Skin of body (tissue), 2 donors: ENCODE measurements around the gene RARS2. TPM values are rescaled to one million over a fixed set of nuclear protein-coding genes. Genes with fewer than 3 reads are reported as not detected.
A peak's percentile ranks its signal among the peaks of the same experiment; 100 is the strongest.
"Not testable (repeated sequence)": the region's sequence is repeated elsewhere in the genome, so short reads cannot be mapped to it uniquely, and the experiment has no call there.

Experiments used
- DNase-seq: peaks from one replicate; lab custom pipeline; 2025; lab: John Stamatoyannopoulos, UW
- total RNA-seq: library from RNA; depleted of rRNA; stranded (reverse); fragments of >200 nt; gene quantifications from one replicate; pipeline ENCODE4 v1.2.3, GENCODE V29; 2014

The RARS2 gene
- total RNA-seq: 48.5 TPM

- peak; percentile 95 for DNase-seq
Measured at GRCh38 chr6:87589693-87590416, at the start of gene RARS2, which contains the start of gene ORC3. TSS of gene RARS2 (minus strand) at chr6:87589987. CDS start at chr6:87589957, 30 bp downstream. TSS of gene ORC3 (plus strand) at chr6:87590135. CDS start at chr6:87590169, 34 bp downstream.

DNA sequence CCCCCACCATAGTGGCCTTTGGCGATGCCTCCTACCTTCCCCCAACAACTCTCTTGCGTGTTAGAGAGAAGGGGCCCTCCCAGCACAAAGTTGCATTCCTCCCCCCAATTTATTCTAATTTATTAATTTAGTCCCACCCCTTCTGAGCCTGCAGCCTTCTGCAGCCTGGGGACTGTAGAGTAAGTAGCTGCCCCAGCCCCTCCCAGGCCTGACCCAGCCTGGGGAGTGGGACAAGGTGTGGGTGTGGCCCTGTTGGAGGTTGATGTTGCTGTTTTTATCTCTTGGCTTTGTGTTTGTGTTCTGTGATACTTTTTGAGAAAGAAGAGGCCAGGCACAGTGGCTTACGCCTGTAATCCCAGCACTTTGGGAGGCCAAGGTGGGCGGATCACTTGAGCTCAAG lies 49.6 kb upstream of the RARS2 start:
- DNase-seq: no peak

DNA sequence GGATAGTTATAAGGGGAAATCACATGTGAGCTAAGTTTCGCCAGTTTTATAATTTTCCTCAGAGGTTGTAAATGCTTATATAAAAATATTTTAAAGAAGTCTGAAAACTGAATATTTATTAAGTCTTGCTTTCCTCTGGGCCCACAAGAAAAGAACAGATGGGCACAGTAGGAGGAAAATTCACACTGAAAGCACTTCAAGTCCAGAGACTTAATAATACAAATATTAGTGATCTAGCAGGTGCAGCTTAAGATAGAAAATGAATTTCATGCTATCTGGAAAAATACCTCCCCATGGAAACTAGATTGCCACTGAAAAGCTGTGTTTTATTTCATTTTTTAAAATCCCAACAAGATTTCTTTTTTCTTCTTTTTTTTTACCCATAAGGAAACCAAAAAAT lies 47.3 kb upstream of the RARS2 start:
- no peak for DNase-seq

DNA sequence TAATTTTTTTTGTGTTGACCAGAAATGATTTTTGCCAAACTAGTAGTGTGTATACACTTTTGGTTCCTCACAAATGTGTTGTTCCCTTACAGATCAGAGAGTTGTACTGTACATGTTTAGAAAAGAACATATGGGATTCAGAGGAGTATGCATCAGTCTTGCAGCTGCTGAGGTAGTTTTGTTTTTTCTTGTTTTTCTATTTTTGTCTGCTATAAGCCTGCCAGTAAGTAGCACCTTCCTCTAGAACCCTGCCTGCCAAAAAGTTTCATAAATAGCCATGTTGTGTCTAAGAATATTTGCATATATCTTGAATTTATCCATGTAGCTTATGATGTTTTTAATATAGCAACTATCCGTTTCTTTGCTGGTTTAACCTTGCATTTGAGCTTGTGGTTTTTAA lies 46.5 kb upstream of the RARS2 start:
- no peak for DNase-seq

GRCh38 chr6:87633851-87634250 lies 44.1 kb upstream of the RARS2 start:
- DNase-seq: no peak

DNA sequence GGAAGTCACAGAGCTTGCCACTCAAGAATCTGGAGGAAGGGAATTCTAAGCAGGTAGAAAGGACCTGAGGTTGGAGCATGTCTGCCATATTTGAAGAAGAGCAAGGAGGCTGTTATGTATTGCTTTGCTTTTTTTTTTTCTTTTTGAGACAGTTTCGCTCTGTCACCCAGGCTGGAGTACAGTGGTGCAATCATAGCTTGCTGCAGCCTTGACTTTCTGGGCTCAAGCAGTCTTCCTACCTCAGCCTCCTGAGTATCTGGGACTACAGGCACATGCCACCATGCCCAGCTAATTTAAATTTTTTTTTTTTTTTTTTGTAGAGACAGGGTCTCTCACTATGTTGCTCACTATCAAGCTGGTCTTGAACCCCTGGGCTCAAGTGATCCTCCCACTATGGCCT lies 41.0 kb upstream of the RARS2 start:
- no peak for DNase-seq

- peak; percentile 14 for DNase-seq
Measured at GRCh38 chr6:87628881-87629280, 39.1 kb upstream of the RARS2 start.

DNA sequence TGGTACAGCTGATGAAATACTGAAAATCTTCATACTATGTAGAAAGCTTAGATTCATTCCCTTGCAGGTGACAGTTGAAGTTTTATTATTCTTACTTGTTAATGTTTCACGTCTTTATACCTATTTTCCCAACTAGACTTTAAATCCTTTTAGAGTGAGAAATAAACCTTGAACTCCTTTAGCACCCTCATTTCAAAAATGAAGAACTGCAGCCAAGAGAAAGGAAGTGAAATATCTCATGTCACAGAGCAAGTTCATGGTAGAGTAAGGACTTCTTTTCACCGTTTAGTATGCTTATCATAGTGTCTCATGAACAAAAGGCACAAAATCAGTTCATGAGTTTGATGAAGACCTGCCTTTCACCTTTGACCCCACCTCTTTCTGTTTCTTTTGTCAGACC lies 38.6 kb upstream of the RARS2 start:
- DNase-seq: no peak

DNA sequence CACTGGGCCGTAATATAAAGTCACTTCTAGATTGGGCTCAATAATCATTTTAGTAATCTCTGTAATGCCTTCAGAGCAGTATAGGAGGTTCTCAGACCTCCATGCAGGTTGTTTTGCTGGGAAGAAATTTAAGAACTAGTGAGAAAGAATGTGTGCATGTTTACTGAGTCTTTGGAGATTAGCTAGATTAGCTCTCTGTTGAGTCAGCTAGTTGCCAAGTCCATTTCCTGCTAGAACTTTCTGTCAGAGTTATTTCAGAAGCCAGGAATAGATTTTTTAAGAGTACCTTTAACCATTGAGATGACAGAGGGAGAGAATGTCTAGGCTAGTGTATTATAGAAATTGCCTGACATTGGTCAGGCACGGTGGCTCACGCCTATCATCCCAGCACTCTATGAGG lies 33.5 kb upstream of the RARS2 start:
- no peak for DNase-seq

- no peak for DNase-seq
Measured at GRCh38 chr6:87618531-87618930, 28.7 kb upstream of the RARS2 start.

GRCh38 chr6:87617405-87617804 lies 27.6 kb upstream of the RARS2 start:
- DNase-seq: no peak

- DNase-seq: not testable (repeated sequence)
Measured at GRCh38 chr6:87613018-87613417, 23.2 kb upstream of the RARS2 start.

DNA sequence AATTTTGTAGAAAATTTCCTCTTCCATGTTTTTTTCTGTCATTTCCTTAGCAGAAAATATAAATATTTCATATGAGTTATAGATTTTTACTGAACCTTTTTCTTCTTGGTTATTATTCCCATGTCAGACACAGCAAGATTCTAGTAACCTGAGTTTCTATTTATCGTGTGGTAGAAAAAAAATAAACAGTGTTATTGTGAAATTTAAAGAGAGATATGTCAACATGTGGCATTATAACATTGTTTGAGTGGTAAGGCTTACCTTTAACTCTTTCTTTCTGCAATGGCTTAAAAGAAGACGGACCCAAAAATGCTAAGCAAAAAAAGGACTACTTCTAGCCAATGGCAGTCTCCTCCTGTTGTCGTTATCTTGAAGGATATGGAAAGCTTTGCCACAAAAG lies 19.0 kb upstream of the RARS2 start:
- DNase-seq: no peak

DNA sequence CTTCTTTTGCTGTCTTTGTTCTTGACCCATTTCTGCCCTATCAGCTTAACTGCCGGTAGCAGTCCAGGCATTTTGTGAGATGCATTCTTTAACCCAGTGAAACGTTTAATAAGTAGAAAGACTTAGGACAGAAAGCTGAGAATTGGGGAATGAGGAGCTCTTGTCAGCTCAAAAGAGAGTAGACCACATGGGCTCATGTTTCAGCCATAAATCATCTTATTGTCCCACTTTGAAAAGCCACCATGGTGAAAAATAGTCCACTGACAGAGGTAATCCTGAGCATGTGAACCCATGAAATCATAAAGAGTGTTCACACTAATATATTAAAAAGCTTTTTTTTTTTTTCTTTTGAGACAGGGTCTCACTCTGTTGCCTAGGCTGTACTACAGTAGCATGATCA lies 16.4 kb upstream of the RARS2 start:
- no peak for DNase-seq

DNA sequence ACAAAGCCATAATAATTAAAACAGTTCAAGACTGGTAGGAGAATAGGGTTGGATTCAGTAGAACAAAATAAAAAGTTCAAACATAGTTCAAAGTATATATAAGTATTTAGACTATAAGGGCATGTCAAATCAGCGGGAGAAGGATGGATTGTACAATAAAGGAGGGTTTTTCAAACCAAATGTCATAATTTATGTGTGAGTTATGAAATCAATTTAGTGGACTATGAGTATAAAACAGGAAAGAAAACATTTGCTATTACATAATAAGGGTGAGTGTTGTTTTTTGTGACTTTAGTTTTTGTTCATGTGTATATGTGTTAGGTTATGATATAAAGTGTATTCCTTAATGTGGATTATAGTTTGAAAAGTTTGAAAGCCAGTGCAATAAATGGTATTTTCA lies 10.8 kb upstream of the RARS2 start:
- DNase-seq: no peak

- DNase-seq: no peak
Measured at GRCh38 chr6:87590990-87591389, 1.2 kb upstream of the RARS2 start.

GRCh38 chr6:87590417-87590880 lies 662 bp upstream of the RARS2 start:
- no peak for DNase-seq

GRCh38 chr6:87588756-87589407 lies 905 bp downstream of the RARS2 start:
- no peak for DNase-seq

DNA sequence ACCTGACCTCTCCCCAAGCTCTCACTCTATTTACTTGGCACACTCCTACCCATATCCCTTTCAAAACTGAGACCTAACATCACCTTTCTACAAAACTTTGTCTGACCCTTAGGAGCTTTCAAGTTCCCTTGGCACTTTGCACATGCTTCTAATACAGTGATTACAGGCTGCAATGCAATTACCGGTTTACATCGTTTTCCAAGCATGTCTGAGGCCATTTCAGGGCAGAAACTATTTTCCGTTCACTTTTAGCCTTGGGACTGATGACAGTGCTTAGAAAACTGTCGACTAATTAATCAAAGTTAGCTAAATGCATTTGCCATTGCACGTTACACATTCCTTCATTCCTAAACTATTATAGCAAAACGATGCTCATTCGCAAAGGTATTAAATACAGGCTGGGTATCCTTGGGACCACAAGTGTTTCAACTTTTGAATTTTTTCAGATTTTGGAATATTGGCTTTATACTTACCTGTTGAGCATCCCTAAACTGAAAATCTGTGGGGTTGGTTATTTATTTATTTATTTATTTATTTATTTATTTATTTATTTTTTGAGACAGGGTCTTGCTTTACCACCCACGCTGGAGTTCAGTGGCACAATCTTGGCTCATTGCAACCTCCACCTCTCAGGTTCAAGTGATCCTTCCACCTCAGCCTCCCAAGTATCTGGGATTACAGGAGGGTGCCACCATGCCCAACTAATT lies 3.3 kb downstream of the RARS2 start:
- DNase-seq: no peak

- DNase-seq: no peak
Measured at GRCh38 chr6:87583822-87584221, 6.0 kb downstream of the RARS2 start.

- no peak for DNase-seq
Measured at GRCh38 chr6:87575423-87575822, 14.4 kb downstream of the RARS2 start.

- DNase-seq: no peak
Measured at GRCh38 chr6:87574237-87574804, 15.5 kb downstream of the RARS2 start.
